Measurements from ENCODE around the gene NWD2.
"Not testable (repeated sequence)": the region's sequence is repeated elsewhere in the genome, so short reads cannot be mapped to it uniquely, and the experiment has no call there.

Gene NWD2

GRCh38 chr4:37393321-37393720 is 148.8 kb downstream of the NWD2 start:
- peaks cover 2% of the 10 kb centered on the region for H3K4me1 Mint-ChIP-seq (ENCODE audit: low read depth)
- no peaks in the 10 kb centered on the region for H3K9me3 Mint-ChIP-seq
- H3K27ac Mint-ChIP-seq, result no peak overlapping the region
- H3K36me3 Mint-ChIP-seq (ENCODE audit: low read depth), result no peaks in the 10 kb centered on the region
- no peak overlapping the region for H3K4me3 Mint-ChIP-seq
- H3K27me3 Mint-ChIP-seq (ENCODE audit: low read depth), result no peaks in the 10 kb centered on the region

GRCh38 chr4:37393889-37394288 is 149.3 kb downstream of the NWD2 start:
- H3K27ac Mint-ChIP-seq, result no peak overlapping the region
- no peaks in the 10 kb centered on the region for H3K9me3 Mint-ChIP-seq

DNA sequence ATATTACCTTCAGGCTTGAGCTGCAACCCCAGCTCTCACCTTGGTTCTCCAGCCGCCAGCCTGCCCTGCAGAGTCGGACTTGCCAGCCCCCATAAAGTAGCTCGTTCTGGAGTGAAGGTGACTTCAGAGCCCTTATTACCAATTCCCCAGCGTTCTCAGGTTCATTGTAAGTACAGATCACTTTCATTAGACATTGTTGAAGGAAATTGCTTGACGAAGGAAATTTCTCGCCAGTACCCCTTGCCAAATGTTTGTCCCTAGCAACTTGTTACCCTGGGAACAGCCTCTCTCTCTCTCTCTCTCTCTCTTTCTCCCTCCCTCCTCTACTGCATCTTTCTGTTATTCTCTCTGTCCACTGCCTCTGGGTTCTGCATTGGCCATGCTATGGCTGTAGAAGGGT is 153.0 kb downstream of the NWD2 start:
- Mint-ChIP-seq H3K4me3 (no peak overlapping the region), H3K27me3 (ENCODE audit: low read depth) (peaks cover 3% of the 10 kb centered on the region), H3K27ac (no peak overlapping the region), H3K4me1 (ENCODE audit: low read depth) (peaks cover 2% of the 10 kb centered on the region), H3K36me3 (ENCODE audit: low read depth) (no peaks in the 10 kb centered on the region), H3K9me3 (no peaks in the 10 kb centered on the region)

More at GRCh38 chr4:37393889-37394288, 149.3 kb downstream of the NWD2 start:
- H3K27me3 Mint-ChIP-seq (ENCODE audit: low read depth), result no peaks in the 10 kb centered on the region
- no peaks in the 10 kb centered on the region for H3K36me3 Mint-ChIP-seq (ENCODE audit: low read depth)
- peaks cover 2% of the 10 kb centered on the region for H3K4me1 Mint-ChIP-seq (ENCODE audit: low read depth)
- no peak overlapping the region for H3K4me3 Mint-ChIP-seq

- Mint-ChIP-seq H3K4me3 (no peak overlapping the region), H3K27ac (no peak overlapping the region), H3K27me3 (ENCODE audit: low read depth) (peaks cover 3% of the 10 kb centered on the region), H3K36me3 (ENCODE audit: low read depth) (no peaks in the 10 kb centered on the region), H3K9me3 (no peaks in the 10 kb centered on the region), H3K4me1 (ENCODE audit: low read depth) (no peaks in the 10 kb centered on the region)
Measured at GRCh38 chr4:37400241-37400881, 155.8 kb downstream of the NWD2 start.

DNA sequence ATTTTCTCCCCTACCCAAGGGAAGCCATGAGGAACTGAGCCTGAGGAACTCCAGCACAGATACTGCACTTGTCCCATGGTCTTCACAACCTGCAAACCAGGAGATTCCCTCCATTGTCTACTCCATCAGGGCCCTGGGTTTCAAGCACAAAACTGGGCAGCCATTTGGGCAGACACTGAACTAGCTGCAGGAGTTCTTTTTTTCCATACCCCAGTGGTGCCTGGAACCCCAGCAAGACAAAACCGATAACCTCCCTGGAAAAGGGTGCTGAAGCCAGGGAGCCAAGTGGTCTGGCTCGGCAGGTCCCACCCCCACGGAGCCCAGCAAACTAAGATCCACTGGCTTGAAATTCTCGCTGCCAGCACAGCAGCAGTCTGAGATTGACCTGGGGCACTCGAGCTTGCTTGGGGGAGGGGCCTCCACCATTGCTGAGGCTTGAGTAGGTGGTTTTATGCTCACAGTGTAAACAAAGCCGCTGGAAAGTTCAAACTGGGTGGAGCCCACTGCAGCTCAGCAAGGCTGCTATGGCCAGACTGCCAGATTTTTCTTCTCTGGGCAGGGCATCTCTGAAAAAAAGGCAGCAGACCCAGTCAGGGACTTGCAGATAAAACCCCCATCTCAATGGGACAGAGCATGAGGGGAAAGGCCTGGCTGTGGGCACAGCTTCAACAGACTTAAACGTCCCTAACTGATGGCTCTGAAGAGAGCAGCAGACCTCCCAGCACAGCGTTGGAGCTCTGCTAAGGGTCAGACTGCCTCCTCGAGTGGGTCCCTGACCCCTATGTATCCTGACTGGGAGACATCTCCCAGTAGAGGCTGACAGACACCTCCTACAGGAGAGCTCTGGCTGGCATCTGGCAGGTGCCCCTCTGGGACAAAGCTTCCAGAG is 163.6 kb downstream of the NWD2 start:
- H3K36me3 Mint-ChIP-seq (ENCODE audit: low read depth), result not testable (repeated sequence)

GRCh38 chr4:37413612-37414011 is 169.1 kb downstream of the NWD2 start:
- H3K9me3 Mint-ChIP-seq; H3K36me3 Mint-ChIP-seq (ENCODE audit: low read depth); H3K4me1 Mint-ChIP-seq (ENCODE audit: low read depth); H3K4me3 Mint-ChIP-seq; H3K27ac Mint-ChIP-seq: not testable (repeated sequence)
- peaks cover 22% of the 10 kb centered on the region for H3K27me3 Mint-ChIP-seq (ENCODE audit: low read depth)

More for the DNA sequence above, 163.6 kb downstream of the NWD2 start:
- not testable (repeated sequence) for H3K4me3 Mint-ChIP-seq; H3K27ac Mint-ChIP-seq; H3K9me3 Mint-ChIP-seq; H3K4me1 Mint-ChIP-seq (ENCODE audit: low read depth)
- peaks cover 25% of the 10 kb centered on the region for H3K27me3 Mint-ChIP-seq (ENCODE audit: low read depth)

- Mint-ChIP-seq H3K27ac (no peak overlapping the region), H3K4me1 (ENCODE audit: low read depth) (no peaks in the 10 kb centered on the region), H3K4me3 (no peak overlapping the region), H3K9me3 (no peaks in the 10 kb centered on the region), H3K36me3 (ENCODE audit: low read depth) (no peaks in the 10 kb centered on the region), H3K27me3 (ENCODE audit: low read depth) (peaks cover 9% of the 10 kb centered on the region)
Measured at GRCh38 chr4:37415845-37416369, 171.4 kb downstream of the NWD2 start.

DNA sequence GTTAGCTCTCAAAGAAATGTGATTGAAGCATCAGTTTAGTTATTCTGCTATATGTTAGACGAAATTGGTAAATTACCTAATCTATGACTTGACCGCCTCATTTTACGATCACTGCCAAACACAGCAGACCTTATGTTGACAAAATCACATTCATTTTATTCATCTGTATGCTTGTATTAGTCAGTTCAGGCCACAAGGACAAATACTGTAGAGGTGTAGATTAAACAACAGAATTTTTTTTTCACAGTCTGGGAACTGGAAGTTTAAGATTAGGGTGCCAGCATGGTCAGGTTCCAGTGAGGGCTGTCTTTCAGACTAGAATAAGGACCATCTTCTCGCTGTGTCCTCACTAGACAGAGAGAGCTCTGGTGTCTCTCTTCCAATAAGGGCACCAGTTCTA is 177.1 kb downstream of the NWD2 start:
- H3K27me3 Mint-ChIP-seq (ENCODE audit: low read depth), result peaks cover 7% of the 10 kb centered on the region
- no peaks in the 10 kb centered on the region for H3K4me1 Mint-ChIP-seq (ENCODE audit: low read depth)
- no peak overlapping the region for H3K4me3 Mint-ChIP-seq
- no peaks in the 10 kb centered on the region for H3K9me3 Mint-ChIP-seq
- no peaks in the 10 kb centered on the region for H3K36me3 Mint-ChIP-seq (ENCODE audit: low read depth)
- H3K27ac Mint-ChIP-seq, result no peak overlapping the region

- Mint-ChIP-seq H3K36me3 (ENCODE audit: low read depth) (no peaks in the 10 kb centered on the region), H3K9me3 (no peaks in the 10 kb centered on the region), H3K4me3 (no peak overlapping the region), H3K27ac (no peak overlapping the region), H3K4me1 (ENCODE audit: low read depth) (no peaks in the 10 kb centered on the region), H3K27me3 (ENCODE audit: low read depth) (peaks cover 7% of the 10 kb centered on the region)
Measured at GRCh38 chr4:37422102-37422501, 177.6 kb downstream of the NWD2 start.

- Mint-ChIP-seq H3K4me3 (no peak overlapping the region), H3K27ac (no peak overlapping the region), H3K36me3 (ENCODE audit: low read depth) (no peaks in the 10 kb centered on the region)
Measured at GRCh38 chr4:37422638-37423037, 178.1 kb downstream of the NWD2 start.

GRCh38 chr4:37423310-37423709 is 178.8 kb downstream of the NWD2 start:
- H3K27me3 Mint-ChIP-seq (ENCODE audit: low read depth), result peaks cover 7% of the 10 kb centered on the region
- H3K36me3 Mint-ChIP-seq (ENCODE audit: low read depth), result no peaks in the 10 kb centered on the region
- no peak overlapping the region for H3K27ac Mint-ChIP-seq
- H3K9me3 Mint-ChIP-seq, result no peaks in the 10 kb centered on the region
- no peak overlapping the region for H3K4me3 Mint-ChIP-seq
- H3K4me1 Mint-ChIP-seq (ENCODE audit: low read depth), result no peaks in the 10 kb centered on the region

More at GRCh38 chr4:37422638-37423037, 178.1 kb downstream of the NWD2 start:
- Mint-ChIP-seq H3K27me3 (ENCODE audit: low read depth) (peaks cover 7% of the 10 kb centered on the region), H3K9me3 (no peaks in the 10 kb centered on the region), H3K4me1 (ENCODE audit: low read depth) (no peaks in the 10 kb centered on the region)

GRCh38 chr4:37424753-37425152 is 180.2 kb downstream of the NWD2 start:
- H3K9me3 Mint-ChIP-seq, result no peaks in the 10 kb centered on the region
- H3K27me3 Mint-ChIP-seq (ENCODE audit: low read depth), result peaks cover 7% of the 10 kb centered on the region
- H3K4me1 Mint-ChIP-seq (ENCODE audit: low read depth), result no peaks in the 10 kb centered on the region
- H3K36me3 Mint-ChIP-seq (ENCODE audit: low read depth), result no peaks in the 10 kb centered on the region
- H3K4me3 Mint-ChIP-seq, result no peak overlapping the region
- H3K27ac Mint-ChIP-seq, result no peak overlapping the region

- Mint-ChIP-seq H3K4me3 (no peak overlapping the region), H3K27me3 (ENCODE audit: low read depth) (peaks cover 11% of the 10 kb centered on the region), H3K4me1 (ENCODE audit: low read depth) (no peaks in the 10 kb centered on the region), H3K9me3 (no peaks in the 10 kb centered on the region), H3K27ac (no peak overlapping the region), H3K36me3 (ENCODE audit: low read depth) (no peaks in the 10 kb centered on the region)
Measured at GRCh38 chr4:37425857-37426256, 181.3 kb downstream of the NWD2 start.

DNA sequence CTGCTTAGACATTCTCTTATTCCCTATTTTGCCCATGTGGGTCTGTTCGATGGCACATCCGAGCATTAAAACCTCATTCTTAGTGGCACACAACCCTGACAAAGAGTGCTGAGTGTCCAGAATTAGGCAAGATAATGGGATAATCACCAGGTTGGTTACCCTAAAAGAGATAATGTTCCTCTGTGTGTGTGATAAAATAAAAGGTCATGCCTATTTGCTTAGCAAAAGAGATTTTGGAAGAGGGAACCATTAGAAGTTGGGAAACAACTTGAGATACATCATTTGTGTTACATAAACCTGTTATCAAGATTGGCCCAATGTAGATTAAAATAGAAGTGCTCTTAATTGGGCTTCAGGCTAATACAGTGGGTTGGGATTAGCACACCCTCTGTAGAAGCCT is 182.7 kb downstream of the NWD2 start:
- no peak overlapping the region for H3K4me3 Mint-ChIP-seq
- H3K36me3 Mint-ChIP-seq (ENCODE audit: low read depth), result no peaks in the 10 kb centered on the region
- H3K27ac Mint-ChIP-seq, result no peak overlapping the region
- no peaks in the 10 kb centered on the region for H3K9me3 Mint-ChIP-seq
- H3K27me3 Mint-ChIP-seq (ENCODE audit: low read depth), result peaks cover 11% of the 10 kb centered on the region
- no peaks in the 10 kb centered on the region for H3K4me1 Mint-ChIP-seq (ENCODE audit: low read depth)

GRCh38 chr4:37429906-37430305 is 185.4 kb downstream of the NWD2 start:
- no peak overlapping the region for H3K4me3 Mint-ChIP-seq
- no peaks in the 10 kb centered on the region for H3K36me3 Mint-ChIP-seq (ENCODE audit: low read depth)
- no peaks in the 10 kb centered on the region for H3K9me3 Mint-ChIP-seq
- peaks cover 7% of the 10 kb centered on the region for H3K27me3 Mint-ChIP-seq (ENCODE audit: low read depth)
- no peak overlapping the region for H3K27ac Mint-ChIP-seq
- no peaks in the 10 kb centered on the region for H3K4me1 Mint-ChIP-seq (ENCODE audit: low read depth)
